Activated CD4-positive, alpha-beta T cell treated with anti-CD3 and anti-CD28 coated beads, Interleukin-2, amount 10 ng/mL, durations not matched to agents 7 days and 5 days (primary cell): ENCODE measurements around the gene PHF21B. TPM values are rescaled to one million over a fixed set of nuclear protein-coding genes. Genes with fewer than 3 reads are reported as not detected.
"Not testable (repeated sequence)": the region's sequence is repeated elsewhere in the genome, so short reads cannot be mapped to it uniquely, and the experiment has no call there.

Experiments
- CTCF ChIA-PET: fragments of 350-600 bp; sonication (Branson Sonifier 250); formaldehyde crosslinking; loops from one replicate; lab custom pipeline; 2021; ENCODE audit warnings: antibody characterized with exemption; lab: Charles Lee
- POLR2A ChIA-PET: fragments of 350-600 bp; sonication (Branson Sonifier 250); formaldehyde crosslinking; loops from one replicate; lab custom pipeline; 2021; ENCODE audit warnings: antibody characterized with exemption; lab: Charles Lee
- DNase-seq: peaks from one replicate; pipeline ENCODE4 v3.0.0-alpha.2; 2020
- H3K27ac Mint-ChIP-seq: one replicate; pipeline ENCODE4 v1.8.0; 2021; ENCODE audit warnings: mild to moderate bottlenecking, moderate library complexity, mixed read lengths
- H3K27me3 Mint-ChIP-seq: one replicate; pipeline ENCODE4 v1.8.0; 2021; ENCODE audit warnings: mixed read lengths
- H3K36me3 Mint-ChIP-seq: one replicate; pipeline ENCODE4 v1.8.0; 2021; ENCODE audit warnings: low read depth, mixed read lengths
- H3K4me1 Mint-ChIP-seq: one replicate; pipeline ENCODE4 v1.8.0; 2021; ENCODE audit warnings: mixed read lengths
- H3K4me3 Mint-ChIP-seq: one replicate; pipeline ENCODE4 v1.8.0; 2021; ENCODE audit warnings: mild to moderate bottlenecking, moderate library complexity, mixed read lengths
- H3K9me3 Mint-ChIP-seq: one replicate; pipeline ENCODE4 v1.8.0; 2021; ENCODE audit warnings: mixed read lengths
- total RNA-seq, 2 experiments: library from RNA; stranded (reverse); gene quantifications; one replicate each; pipeline ENCODE4 v1.2.3, GENCODE V29; 2021

The PHF21B gene
- not detected for total RNA-seq

DNA sequence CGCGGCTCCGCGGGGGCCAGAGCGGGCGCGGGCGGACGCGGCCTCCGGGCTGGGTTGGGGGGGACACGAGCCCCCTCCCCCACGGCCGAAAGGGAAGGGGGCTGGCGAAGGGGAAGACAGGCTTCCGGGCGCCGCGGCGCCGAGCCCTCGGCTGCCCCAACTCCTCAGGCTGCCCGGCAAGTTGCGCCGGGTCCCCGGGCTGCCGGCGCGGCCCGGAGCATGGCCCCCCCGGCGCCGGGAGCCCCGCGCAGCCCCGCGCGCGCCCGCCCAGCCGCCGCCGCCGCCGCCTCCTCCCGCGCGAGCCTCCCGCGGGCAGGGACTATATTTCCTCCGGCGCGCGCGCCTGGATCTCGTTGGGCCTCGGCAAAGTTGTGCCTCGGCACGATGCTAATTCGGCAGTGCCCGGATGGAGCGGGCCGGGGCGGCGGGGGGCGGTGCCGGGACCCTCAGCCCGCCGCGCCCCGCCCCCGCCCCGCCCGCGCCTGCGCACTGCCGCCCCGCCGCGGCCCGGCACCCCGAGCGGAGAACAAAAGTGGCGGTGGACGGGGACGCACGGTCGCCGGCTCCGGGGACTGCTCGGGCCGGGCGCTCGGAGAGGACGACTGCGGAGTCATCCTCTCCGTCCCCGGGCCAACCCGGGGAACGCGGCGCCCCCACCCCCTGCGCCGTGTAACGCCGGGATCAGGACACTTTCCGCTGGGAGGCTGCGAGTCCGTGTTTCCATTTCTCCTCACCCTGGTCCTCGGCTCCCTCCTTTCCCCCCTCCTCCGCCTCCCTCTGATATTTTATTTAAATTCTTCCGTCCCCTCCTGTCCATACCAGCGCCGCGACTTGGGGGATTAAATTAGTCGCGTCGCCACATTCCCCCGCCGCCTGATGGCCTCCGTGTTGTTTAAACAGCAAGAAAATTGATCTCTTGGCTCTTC, at the start of gene PHF21B:
PHF21B (minus strand) TSS at position 400 of the 926 bp plus-strand sequence. CDS start 456 bp downstream, outside the sequence.
- peak within 1 kb of the TSS; percentile 43 for H3K27ac Mint-ChIP-seq
- ChIA-PET CTCF (no interaction called here), POLR2A (no interaction called here)
- DNase-seq = no peak
- peak within 1 kb of the TSS; percentile 75 for H3K4me3 Mint-ChIP-seq
- H3K27me3 Mint-ChIP-seq = peaks cover 50% of the 10 kb centered on the region
- H3K9me3 Mint-ChIP-seq = no peaks in the 10 kb centered on the region
- no peaks in the 10 kb centered on the region for H3K36me3 Mint-ChIP-seq
- peaks cover 8% of the 10 kb centered on the region for H3K4me1 Mint-ChIP-seq

DNA sequence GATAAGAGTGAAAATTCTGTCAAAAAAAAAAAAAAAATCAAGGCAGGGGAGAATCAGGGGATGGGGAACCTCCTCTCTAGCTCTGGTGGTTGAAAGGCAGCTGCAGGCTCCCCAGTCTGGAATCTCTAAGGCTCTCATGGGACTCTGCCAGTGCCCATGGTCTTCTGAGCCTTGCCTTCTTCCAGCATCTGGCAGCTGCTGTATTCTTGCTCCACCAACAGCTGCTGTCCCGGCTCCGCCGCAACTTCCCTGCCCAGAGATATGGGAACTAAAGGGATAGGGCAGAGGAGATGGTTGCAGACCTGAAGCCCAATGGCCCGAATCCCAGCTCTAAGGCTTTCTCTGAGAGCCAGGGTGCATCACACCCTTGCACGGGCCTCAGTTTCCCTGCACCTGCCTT, 49.5 kb upstream of the PHF21B start:
- Mint-ChIP-seq H3K27me3 (no peaks in the 10 kb centered on the region), H3K36me3 (no peaks in the 10 kb centered on the region), H3K27ac (no peak overlapping the region), H3K4me3 (no peak overlapping the region), H3K9me3 (no peaks in the 10 kb centered on the region), H3K4me1 (peaks cover 8% of the 10 kb centered on the region)
- CTCF ChIA-PET = interaction anchor here (0.6 kb wide), 1 partner anchor 35 kb away, joined by 3 read pairs; no protein-coding TSS in a partner anchor
- POLR2A ChIA-PET = no interaction called here
- DNase-seq = no peak

DNA sequence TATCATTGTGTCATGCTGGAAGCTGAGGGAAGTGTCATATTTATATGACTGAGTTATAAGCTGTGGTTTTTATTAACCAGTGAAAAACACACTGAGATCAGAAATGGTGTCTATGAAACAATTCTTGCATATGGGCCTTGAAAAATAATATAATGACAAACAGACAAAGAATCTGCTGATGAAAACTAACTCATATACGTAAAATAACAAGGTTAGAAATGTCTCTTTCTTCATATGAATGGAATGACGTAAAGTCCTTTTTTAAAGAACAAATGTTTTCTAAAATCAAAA, 48.8 kb upstream of the PHF21B start:
- ChIA-PET CTCF (no interaction called here), POLR2A (no interaction called here)
- Mint-ChIP-seq H3K9me3 (no peaks in the 10 kb centered on the region), H3K27ac (no peak overlapping the region), H3K4me1 (peaks cover 7% of the 10 kb centered on the region), H3K4me3 (no peak overlapping the region), H3K36me3 (no peaks in the 10 kb centered on the region), H3K27me3 (no peaks in the 10 kb centered on the region)
- DNase-seq = no peak

DNA sequence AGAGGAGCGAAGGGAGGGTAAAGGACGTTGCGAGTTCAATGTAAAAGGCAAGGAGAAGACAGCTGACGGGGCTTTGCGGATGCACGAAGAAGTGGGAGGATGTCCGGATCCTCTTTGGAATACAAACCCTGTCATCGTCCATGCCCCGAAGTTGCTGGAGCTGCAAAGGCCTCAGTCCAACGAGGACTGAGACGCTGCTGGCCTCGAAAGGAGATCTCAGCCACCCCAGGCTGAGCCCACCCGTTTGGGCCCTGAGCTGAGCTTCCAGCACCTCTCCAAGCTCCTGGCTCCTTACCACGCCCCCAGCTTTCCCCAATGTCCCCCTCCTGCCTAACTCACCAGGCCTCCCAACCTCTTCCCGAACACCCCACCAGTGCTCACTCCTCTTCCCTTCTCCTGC, 46.1 kb upstream of the PHF21B start:
- no peaks in the 10 kb centered on the region for H3K36me3 Mint-ChIP-seq
- no peak overlapping the region for H3K27ac Mint-ChIP-seq
- ChIA-PET CTCF (no interaction called here), POLR2A (no interaction called here)
- H3K9me3 Mint-ChIP-seq = no peaks in the 10 kb centered on the region
- DNase-seq = no peak
- no peak overlapping the region for H3K4me3 Mint-ChIP-seq
- peaks cover 7% of the 10 kb centered on the region for H3K4me1 Mint-ChIP-seq
- peaks cover 2% of the 10 kb centered on the region for H3K27me3 Mint-ChIP-seq

DNA sequence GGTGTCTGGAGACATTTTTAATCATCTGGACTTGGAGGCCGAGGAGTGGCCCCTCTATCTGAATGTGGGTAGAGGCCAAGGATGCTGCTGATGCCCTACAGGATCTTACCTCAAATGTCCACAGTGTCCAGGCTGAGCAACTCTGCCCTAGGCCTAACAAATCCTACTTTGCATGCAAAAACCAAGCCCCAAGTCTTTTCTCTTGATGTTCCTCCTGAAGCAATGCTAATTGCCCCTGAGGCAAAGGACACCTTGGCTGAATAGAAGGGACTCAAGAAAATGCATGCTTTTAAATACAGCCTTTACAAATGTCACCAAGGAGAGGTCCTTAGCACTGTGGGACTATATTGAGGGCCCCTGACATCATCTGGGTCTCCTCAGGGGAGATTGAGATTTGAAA, 43.8 kb upstream of the PHF21B start:
- peaks cover 5% of the 10 kb centered on the region for H3K4me1 Mint-ChIP-seq
- H3K27me3 Mint-ChIP-seq = peaks cover 2% of the 10 kb centered on the region

DNA sequence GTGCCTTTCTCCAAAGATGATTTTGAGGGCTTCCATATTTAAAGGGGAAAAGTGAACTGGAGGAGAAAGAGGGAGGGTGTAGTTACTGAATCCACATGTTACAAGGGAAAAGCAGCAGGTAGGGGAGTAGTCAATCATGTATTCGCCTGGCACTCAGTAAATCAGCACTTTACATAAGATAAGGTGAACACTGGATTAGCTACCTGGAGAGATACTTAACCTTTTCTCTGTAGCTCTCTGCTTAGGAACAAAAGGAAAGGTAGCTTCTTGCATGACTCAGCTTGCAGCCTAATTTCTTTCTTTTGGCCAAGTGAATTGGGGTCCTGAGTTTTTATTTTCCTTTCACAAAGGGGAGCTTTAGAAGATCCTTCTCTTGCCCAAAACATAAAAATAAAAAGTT, 43.3 kb upstream of the PHF21B start:
- Mint-ChIP-seq H3K9me3 (no peaks in the 10 kb centered on the region), H3K4me3 (no peak overlapping the region), H3K27ac (no peak overlapping the region), H3K27me3 (peaks cover 2% of the 10 kb centered on the region), H3K4me1 (peaks cover under 1% of the 10 kb centered on the region), H3K36me3 (no peaks in the 10 kb centered on the region)
- ChIA-PET POLR2A (no interaction called here), CTCF (no interaction called here)
- no peak for DNase-seq

More for the DNA sequence above, 43.8 kb upstream of the PHF21B start:
- Mint-ChIP-seq H3K9me3 (no peaks in the 10 kb centered on the region), H3K36me3 (no peaks in the 10 kb centered on the region), H3K4me3 (no peak overlapping the region), H3K27ac (no peak overlapping the region)
- ChIA-PET POLR2A (no interaction called here), CTCF (no interaction called here)
- DNase-seq = no peak

DNA sequence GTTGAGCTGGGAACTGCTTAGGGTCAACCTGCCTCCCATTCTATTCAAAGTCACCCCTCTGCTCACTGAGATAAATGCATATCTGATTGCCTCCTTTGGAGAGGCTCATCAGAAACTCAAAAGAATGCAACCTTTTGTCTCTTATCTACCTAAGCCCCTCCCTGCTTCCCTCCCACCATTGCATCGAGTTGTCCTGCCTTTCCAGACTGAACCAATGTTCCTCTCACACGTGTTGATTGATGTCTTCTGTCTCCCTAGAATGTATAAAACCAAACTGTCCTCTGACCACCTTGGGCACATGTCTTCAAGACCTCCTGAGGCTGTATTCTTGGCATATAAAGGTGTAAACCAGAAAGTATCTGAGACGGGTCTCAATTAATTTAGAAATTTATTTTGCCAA, 42.9 kb upstream of the PHF21B start:
- DNase-seq, POLR2A ChIA-PET, CTCF ChIA-PET, H3K4me3 Mint-ChIP-seq, H3K9me3 Mint-ChIP-seq, H3K4me1 Mint-ChIP-seq, H3K27ac Mint-ChIP-seq, H3K27me3 Mint-ChIP-seq, H3K36me3 Mint-ChIP-seq: not testable (repeated sequence)

DNA sequence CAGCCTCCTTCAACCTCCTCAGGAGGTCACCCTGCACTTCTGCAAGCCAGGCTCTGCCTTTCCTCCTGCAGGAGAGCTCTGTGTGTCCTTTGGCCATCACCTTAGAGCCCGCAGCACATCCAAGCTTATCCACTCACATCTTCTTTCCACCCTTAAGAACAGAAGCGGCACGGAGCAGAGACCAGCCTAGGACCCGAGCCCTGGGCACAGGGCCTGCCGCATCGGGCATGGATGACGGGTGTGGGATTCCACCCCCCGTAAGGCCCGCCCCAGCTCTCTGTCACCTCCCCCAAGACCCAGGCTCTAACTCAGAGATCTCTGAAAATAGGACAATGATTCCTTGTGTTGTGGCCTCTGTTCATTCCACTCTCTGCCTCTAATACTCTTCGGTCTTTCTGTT, 42.1 kb upstream of the PHF21B start:
- Mint-ChIP-seq H3K27me3 (peaks cover 2% of the 10 kb centered on the region), H3K9me3 (peaks cover under 1% of the 10 kb centered on the region), H3K4me1 (no peaks in the 10 kb centered on the region), H3K4me3 (no peak overlapping the region), H3K27ac (no peak overlapping the region), H3K36me3 (no peaks in the 10 kb centered on the region)
- DNase-seq = no peak
- CTCF ChIA-PET = no interaction called here
- POLR2A ChIA-PET = no interaction called here

DNA sequence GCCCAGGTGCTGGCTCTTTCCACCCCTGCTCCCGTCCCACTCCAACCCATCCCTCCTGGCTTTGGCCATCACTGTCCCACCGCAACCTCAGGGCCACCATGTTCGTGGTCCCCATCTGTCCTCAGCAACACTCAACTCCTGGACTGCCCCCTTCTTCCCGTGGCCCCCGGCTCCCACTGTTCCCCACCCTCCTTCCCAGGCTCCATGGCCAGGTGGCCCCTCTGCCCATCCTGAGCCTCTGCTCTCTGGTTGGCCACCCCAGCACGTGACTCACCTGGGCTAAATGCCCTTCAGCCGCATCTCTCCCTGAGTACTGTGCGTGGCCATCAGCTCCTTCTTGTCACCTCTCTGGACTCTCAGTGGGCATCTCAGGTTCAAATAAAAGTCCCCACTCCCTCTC, 41.6 kb upstream of the PHF21B start:
- CTCF ChIA-PET = no interaction called here
- H3K9me3 Mint-ChIP-seq = peaks cover 5% of the 10 kb centered on the region
- no peak for DNase-seq
- H3K4me3 Mint-ChIP-seq = no peak overlapping the region
- H3K36me3 Mint-ChIP-seq = no peaks in the 10 kb centered on the region
- H3K4me1 Mint-ChIP-seq = no peaks in the 10 kb centered on the region
- peaks cover 2% of the 10 kb centered on the region for H3K27me3 Mint-ChIP-seq
- H3K27ac Mint-ChIP-seq = no peak overlapping the region
- POLR2A ChIA-PET = no interaction called here

DNA sequence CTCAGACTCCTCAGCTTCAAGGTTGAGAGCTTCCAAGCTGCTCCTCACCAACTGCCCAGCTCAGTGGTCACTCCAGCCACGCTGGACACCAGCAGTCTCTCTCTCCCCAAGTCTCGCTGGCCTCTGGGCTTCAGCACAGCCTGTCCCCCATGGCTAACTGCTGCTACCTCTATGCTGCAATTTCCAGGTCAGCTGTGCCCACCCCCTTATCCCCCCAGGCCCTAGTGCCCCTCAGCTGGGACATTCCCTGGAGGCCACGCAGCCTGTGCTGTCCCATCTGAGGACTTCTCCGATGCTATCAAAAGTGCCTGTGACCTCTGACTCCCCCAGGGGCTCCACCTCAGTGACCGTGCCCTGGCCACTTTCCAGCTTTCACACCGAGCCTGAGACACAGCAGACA, 37.5 kb upstream of the PHF21B start:
- Mint-ChIP-seq H3K27ac (no peak overlapping the region), H3K9me3 (peaks cover 5% of the 10 kb centered on the region), H3K27me3 (peaks cover under 1% of the 10 kb centered on the region), H3K4me3 (no peak overlapping the region), H3K4me1 (no peaks in the 10 kb centered on the region), H3K36me3 (no peaks in the 10 kb centered on the region)
- ChIA-PET CTCF (no interaction called here), POLR2A (no interaction called here)
- DNase-seq = no peak

DNA sequence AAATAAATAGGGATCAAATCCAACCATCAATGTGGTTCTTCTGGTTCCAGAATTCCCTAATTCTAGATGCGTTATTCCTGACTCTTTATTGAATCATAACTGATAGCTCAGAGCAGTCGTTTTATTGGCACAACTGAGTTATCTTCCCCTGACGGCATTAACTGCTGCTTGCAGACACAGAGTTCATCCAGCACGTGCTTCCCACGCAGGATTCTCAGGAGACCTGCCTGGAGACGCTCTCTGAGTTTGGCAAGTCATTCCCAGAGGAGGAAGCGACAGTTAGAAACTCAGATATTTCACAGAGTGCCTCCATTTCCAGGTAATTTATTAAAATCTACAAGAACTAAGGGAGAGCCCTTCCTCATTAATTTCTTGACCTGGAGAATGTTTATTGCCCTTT, 35.4 kb upstream of the PHF21B start:
- no peaks in the 10 kb centered on the region for H3K27me3 Mint-ChIP-seq
- DNase-seq = no peak
- no peak overlapping the region for H3K27ac Mint-ChIP-seq
- no peak overlapping the region for H3K4me3 Mint-ChIP-seq
- ChIA-PET POLR2A (no interaction called here), CTCF (no interaction called here)
- peaks cover 5% of the 10 kb centered on the region for H3K9me3 Mint-ChIP-seq
- no peaks in the 10 kb centered on the region for H3K36me3 Mint-ChIP-seq
- H3K4me1 Mint-ChIP-seq = no peaks in the 10 kb centered on the region

DNA sequence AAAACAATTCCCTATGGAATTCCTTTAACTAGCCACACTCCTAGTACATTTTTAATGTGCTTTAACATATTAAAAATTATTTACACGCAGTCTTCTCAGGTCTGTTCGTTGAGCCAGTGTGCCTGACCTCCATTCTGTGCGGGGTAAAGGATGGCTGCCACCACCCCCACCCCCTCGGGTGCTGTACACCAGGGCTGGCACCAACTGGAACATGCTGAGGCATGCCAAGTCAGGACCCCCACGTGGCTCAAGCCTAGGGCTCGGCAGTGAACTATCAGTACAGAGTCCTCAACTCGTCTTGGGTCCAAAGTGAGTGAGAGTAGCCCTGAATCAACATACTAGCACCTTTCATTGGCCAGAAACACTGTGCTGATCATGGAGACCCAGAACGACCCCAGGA, 32.5 kb upstream of the PHF21B start:
- Mint-ChIP-seq H3K9me3 (peaks cover 14% of the 10 kb centered on the region), H3K4me1 (no peaks in the 10 kb centered on the region), H3K36me3 (no peaks in the 10 kb centered on the region), H3K4me3 (no peak overlapping the region), H3K27me3 (no peaks in the 10 kb centered on the region), H3K27ac (no peak overlapping the region)
- ChIA-PET POLR2A (no interaction called here), CTCF (no interaction called here)
- no peak for DNase-seq

DNA sequence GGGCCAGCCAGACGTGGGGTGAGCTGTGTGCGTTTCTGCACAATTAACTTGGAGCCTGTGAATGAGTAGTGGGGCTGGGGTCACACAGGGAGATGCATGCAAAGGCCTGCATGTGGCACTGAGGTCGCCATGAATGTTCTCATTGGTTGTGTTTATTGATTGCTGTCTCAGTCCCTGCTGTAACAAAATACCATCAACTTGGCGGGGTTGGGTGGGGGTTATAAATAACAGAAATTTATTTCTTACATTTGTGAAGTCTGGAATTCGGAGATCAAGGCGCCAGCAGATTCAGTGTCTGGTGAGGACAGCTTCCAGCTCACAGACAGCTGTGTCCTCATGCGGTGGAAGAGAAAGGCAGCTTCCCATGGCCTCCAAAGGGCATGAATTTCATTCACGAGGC, 29.3 kb upstream of the PHF21B start:
- no peak overlapping the region for H3K4me3 Mint-ChIP-seq
- H3K27ac Mint-ChIP-seq = no peak overlapping the region
- H3K27me3 Mint-ChIP-seq = no peaks in the 10 kb centered on the region
- peaks cover 12% of the 10 kb centered on the region for H3K9me3 Mint-ChIP-seq
- H3K36me3 Mint-ChIP-seq = no peaks in the 10 kb centered on the region
- no peaks in the 10 kb centered on the region for H3K4me1 Mint-ChIP-seq
- CTCF ChIA-PET = no interaction called here
- no peak for DNase-seq
- POLR2A ChIA-PET = no interaction called here

DNA sequence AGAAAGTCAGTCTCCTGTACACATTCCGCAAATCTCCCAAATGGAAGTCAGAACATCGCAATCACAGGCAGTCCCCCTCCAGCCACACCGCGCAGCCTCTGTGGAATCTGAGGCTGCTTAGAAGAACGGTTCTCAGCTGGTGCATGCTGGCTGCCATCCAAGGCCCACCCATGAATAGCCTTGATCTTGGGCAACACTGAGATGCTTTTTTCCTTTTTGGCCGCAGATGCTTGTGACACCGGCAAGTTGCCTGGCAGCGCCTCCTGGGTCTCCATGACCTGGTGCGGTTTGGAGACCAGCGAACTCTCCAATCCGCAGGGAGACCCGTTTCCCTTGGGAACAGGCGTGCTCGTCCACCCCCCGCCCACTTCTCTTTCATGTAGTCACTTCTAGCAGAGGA, 26.3 kb upstream of the PHF21B start:
- H3K27me3 Mint-ChIP-seq = peaks cover 3% of the 10 kb centered on the region
- CTCF ChIA-PET = interaction anchor here (0.9 kb wide), 1 partner anchor 53 kb away, joined by 4 read pairs; no protein-coding TSS in a partner anchor
- POLR2A ChIA-PET = no interaction called here
- no peaks in the 10 kb centered on the region for H3K36me3 Mint-ChIP-seq
- no peak overlapping the region for H3K27ac Mint-ChIP-seq
- H3K4me3 Mint-ChIP-seq = no peak overlapping the region
- no peaks in the 10 kb centered on the region for H3K4me1 Mint-ChIP-seq
- no peak for DNase-seq
- H3K9me3 Mint-ChIP-seq = peaks cover 12% of the 10 kb centered on the region
